HG02642 (cell line): ENCODE measurements around the gene SNRPB.
A peak's percentile ranks its signal among the peaks of the same experiment; 100 is the strongest.
"Not testable (repeated sequence)": the region's sequence is repeated elsewhere in the genome, so short reads cannot be mapped to it uniquely, and the experiment has no call there.

Source experiments
- ATAC-seq: cut with Tn5 transposase; IDR thresholded peaks from one replicate; pipeline ENCODE4 v1.9.1; 2021; ENCODE audit warnings: mild to moderate bottlenecking; ENCODE audit not compliant: unreplicated experiment, poor library complexity

SNRPB gene

DNA sequence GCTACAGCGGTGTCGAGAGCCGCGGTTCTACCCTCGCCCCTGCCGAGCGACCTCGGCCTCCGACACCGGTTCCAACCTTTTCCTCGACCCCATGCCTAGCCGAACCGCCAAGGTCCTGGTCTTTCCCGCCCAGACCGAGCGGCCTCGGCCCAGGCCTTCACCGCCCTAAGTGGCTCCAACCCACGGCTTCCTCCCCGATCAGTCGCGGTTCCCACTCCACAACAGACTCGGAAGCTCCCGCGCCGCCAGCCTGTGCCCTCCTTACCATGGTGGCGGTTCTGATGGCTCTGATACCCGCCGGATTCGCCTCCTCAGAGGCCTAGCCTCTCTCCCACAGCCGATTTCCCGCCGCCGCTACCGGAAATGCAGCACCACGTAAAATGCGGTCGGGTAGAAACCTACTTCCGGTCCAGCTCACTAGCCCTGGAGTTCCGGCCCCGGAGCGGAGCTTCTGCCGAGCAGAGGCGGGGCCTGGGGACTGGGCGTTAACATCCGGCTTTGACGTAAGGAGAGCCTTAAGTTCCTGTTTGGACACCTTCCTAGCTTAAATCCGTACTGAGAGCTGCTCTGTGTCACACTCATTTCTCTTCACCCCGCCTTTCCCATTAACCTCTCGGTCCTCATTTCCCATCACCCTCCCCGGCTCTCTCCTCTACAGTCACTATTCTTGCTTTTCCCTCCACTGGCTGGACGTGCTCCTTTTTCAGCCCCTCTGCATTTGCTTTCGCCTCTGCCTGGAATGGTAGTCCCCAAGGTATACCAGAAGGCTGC is at the start of gene SNRPB:
Gene SNRPB (minus strand): TSS at position 367 of the 771 bp plus-strand sequence. CDS start 99 bp downstream, at position 268.
- ATAC-seq: peak; percentile 98

DNA sequence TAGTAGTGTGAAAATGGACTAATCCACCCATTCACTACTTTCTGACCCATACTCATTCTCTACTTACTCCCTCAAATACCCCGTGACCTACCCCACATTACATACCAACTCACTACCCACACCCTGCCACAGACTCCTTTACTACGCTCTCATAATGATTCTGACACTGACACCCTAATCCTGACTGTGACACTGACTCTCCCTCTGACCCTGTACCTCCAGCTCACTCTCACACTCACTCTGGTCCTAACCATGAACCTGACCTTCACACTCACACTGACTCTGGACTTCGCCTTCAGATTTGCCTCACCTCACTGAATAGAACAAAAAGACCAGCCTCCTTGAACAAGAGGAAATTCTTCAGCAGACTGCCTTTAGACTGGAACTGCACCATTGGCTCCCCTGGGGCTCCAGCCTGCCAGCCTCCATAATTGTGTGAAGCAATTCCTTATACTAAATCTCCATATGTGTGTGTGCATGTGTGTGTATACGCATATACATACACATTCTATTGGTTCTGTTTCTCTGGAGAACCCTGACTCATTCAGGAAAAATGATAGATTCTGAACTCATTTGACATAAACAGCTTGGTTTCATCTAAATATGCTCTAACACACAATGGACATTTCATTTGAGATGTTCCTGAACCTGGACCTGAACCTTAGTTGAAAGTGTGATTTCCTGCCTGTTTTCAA is 48.7 kb upstream of the SNRPB start:
- no peak for ATAC-seq

DNA sequence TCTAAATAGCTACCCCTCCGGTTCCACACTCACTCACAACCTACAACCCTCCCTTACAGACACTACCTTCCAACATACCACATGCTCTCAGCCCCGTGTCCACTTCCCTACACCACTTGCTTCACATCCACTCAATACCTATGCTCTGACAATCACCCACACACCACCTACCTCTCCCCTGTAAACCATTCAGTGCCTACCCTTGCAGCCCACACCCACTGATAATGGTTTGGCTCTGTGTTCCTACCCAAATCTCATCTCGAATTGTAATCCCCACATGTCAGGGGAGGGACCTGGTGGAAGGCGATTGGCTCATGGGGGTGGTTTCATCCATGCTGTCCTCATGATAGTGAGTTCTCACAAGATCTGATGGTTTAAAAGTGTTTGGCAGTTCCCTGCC is 48.0 kb upstream of the SNRPB start:
- ATAC-seq: no peak

DNA sequence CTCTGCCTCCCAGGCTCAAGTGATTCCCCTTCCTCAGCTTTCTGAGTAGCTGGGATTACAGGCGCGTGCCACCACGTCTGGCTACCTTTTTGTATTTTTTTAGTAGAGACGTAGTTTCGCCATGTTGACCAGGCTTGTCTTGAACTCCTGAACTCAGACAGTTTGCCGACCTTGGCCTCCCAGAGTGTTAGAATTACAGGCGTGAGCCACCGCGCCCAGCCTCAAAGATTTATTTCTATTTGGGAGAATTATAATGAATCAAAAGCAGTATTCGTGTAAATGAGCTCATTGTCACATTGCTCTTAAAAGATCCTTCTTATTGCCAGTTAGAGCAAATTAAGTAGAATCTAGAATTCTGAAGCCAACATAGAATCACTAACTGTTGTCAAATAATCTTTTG is 47.5 kb upstream of the SNRPB start:
- ATAC-seq: no peak

DNA sequence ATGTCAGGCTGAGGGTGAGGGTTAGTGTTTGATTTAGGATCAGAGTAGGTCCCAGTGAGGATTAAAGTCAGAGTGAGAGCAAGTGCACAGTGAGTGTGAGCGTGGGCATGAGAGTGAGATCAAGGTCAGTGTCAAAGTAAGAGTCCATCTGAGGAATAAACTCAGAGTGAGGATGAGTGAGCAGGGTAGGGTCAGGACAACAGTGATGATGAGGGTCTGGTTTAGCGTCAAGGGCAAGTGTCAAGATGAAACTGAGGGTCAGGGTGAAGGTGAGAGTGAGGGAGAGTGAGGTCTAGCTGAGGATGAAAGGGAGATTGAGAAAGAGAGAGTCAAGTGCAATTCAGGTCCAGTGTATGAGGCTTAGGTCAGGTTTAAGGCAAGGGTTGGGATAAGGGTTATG is 45.8 kb upstream of the SNRPB start:
- no peak for ATAC-seq

DNA sequence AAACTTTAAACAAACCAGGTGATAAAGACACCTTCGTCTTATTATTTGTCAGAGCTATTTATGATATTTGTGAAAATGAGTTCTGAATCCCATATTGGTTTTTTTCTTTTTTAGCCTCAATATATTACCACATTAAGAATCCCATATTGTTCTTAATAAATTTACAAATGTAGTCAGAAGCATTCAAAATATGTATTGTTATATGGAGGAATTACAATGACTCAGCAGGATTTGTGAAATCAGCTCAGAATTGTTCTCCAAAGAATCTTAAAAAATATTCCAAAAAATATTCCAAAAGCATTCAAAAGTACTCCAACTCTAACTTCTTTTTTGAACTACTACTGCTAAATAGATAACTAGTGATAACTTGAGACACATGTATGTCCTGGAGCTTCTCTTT is 44.6 kb upstream of the SNRPB start:
- no peak for ATAC-seq

DNA sequence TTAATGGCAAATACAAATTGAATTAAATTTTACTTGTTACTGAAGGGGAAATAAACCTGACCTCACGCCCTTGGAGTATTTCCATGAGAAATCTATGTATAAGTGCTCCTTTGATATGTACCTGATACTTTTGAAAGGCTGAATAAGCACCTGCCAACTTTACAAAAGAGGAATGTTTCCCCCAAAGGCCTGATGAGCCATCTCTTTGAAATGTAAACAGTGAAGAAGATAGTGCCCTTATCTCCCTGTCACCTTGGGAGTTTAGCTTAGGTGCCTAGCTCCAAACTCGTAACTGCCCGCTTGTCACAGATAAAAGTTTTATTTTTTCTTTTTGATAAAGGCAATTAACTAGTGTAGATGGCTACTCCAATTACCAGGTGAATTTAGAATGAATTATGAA is 39.2 kb upstream of the SNRPB start:
- ATAC-seq: no peak

DNA sequence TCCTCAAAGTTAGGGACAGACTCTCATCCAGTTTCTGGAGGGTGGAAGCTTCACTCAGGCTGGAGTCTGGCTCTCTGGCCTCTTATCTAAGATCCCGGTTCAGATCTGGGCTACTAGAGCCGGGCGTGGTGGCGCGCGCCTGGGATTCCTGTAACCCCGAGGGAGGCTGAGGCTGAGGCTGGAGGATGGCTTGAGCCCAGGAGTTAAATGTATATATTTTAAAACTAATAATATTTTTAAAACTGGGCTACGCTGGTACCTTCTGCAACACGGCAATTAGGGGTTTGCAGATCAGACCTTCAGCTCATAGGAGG is 38.8 kb upstream of the SNRPB start:
- no peak for ATAC-seq

DNA sequence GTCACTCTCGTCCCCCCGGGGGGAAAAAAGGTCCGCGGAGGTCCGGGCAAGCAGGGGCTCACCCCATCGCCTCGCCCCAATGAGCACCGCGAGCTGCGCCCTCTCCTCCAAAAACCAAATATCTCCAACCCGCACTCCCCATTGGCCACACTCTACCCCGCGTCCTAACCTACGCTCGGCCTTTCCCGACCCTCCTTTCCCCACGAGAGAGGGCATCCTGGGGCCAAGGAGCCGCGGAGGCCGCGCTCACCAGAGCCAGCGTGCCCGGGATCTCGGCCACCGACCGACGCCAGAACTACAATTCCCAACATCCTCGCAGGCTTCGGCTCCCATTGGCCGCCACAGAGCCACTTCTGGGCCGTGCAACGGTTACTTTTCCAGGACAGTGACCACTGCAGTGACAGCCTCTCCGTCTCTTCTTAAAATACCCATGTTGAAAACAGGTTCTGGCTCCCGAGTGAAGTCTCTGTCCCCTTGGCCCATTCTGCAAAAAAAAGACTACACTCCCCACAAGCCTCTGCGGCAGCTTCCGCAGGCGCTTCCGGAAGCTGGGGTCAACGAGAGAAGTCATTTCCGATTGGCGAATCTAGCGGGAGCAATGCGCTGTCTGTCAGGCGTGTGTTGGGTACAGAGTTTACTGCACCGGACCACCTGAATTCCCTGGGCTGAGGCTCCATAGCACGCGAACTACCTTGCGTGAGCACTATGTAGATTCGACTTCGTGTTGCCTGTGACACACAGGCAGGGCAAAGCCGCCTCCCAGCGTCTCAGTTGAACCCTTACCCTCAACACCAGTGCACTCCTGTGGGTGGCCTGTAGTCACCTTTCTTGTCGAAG is 38.3 kb upstream of the SNRPB start, which contains the start of gene ZNF343:
Gene ZNF343 (minus strand): TSS at position 285 of the 837 bp plus-strand sequence. CDS start 15,020 bp downstream, outside the sequence.
- ATAC-seq: peak; percentile 95

DNA sequence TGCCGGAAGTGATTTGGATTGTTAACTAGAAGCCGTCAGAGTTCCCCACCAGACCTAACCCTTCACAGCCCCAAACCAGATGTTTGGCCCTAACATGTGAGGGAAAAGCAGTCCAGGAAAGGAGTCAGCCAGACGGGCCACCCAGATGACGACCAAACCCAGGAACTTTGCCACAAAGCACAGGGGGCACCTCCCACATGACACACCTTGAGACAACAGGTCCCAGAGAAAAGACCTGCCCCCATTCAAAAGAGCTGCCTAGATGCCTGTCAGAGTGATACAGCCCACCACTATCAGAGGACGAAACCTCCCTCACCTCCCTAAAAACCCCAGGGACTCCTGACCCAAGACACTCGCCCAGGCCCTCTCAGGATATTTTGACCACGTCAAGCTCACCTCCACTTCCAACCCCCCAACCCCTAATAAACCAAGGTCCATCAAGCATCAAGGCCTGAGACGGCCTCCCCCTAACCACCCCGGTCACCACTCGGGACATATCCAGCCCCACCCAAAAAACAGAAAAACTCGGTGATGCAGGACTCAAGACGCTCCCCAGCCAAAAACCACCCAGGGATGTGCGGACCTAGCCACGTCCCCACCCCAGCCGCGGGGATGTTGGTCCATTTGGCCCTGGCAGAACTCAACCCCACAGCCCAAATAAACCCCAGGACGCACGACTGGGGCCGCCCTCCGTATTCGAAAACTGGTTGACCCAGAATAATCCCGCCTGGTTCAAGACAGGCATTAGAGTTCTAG is 37.5 kb upstream of the SNRPB start:
- ATAC-seq: peak; percentile 3

DNA sequence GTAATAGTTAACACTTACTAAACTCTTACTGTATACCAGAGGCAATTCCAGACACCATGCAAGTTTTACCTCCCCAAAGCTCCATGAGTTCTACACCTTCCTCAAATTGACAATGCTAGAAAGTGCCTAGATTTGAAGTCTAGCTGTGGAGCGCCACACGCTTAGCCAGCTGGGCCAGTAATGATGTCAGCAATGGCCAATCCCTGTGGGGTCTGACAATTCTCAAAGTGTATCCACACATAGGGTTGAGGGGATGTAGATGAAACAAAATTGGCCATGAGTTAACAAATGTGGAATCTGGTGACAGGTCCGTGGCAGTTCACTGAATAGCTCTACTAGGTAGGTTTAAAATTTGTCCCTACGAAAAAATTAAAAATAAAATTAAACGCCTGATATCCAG is 36.9 kb upstream of the SNRPB start:
- no peak for ATAC-seq

DNA sequence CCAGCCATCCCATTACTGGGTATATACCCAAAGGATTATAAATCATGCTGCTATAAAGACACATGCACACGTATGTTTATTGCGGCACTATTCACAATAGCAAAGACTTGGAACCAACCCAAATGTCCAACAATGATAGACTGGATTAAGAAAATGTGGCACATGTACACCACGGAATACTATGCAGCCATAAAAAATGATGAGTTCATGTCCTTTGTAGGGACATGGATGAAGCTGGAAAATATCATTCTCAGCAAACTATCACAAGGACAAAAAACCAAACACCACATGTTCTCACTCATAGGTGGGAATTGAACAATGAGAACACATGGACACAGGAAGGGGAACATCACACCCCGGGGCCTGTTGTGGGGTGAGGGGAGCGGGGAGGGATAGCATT is 35.8 kb upstream of the SNRPB start:
- ATAC-seq: not testable (repeated sequence)

DNA sequence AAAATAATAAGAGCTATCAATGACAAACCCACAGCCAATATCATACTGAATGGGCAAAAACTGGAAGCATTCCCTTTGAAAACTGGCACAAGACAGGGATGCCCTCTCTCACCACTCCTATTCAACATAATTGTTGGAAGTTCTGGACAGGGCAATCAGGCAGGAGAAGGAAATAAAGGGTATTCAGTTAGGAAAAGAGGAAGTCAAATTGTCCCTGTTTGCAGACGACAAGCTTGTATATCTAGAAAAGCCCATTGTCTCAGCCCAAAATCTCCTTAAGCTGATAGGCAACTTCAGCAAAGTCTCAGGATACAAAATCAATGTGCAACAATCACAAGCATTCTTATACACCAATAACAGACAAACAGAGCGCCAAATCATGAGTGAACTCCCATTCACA is 34.2 kb upstream of the SNRPB start:
- ATAC-seq: not testable (repeated sequence)

DNA sequence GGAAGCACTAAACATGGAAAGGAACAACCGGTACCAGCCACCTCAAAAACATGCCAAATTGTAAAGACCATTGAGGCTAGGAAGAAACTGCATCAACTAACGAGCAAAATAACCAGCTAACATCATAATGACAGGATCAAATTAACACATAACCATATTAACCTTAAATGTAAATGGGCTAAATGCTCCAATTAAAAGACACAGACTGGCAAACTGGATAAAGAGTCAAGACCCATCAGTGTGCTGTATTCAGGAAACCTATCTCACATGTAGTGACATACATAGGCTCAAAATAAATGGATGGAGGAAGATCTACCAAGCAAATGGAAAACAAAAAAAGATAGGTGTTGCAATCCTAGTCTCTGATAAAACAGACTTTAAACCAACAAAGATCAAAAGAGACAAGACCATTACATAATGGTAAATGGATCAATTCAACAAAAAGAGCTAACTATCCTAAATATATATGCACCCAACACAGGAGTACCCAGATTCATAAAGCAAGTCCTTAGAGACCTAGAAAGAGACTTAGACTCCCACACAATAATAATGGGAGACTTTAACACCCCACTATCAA is 32.3 kb upstream of the SNRPB start:
- ATAC-seq: not testable (repeated sequence)

DNA sequence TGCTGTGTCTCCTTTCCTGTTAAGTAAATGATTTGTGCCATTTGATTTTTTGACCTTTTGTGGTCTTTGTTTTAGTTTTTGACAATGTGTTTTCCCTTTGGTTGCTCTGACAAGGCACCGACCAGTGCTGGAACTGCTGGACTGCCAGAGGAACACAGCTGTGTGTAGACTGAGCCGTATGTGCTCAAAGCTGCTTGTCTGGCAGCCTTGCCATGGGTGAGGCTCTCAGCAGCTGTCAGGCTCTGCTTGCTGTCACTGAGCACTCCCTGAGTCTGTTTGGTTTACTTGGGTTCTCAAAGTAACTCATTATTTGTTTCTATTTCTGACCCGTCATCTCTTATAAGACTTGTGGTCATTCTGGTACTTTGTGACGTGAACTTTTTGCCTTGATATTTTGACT is 15.1 kb upstream of the SNRPB start:
- ATAC-seq: no peak

DNA sequence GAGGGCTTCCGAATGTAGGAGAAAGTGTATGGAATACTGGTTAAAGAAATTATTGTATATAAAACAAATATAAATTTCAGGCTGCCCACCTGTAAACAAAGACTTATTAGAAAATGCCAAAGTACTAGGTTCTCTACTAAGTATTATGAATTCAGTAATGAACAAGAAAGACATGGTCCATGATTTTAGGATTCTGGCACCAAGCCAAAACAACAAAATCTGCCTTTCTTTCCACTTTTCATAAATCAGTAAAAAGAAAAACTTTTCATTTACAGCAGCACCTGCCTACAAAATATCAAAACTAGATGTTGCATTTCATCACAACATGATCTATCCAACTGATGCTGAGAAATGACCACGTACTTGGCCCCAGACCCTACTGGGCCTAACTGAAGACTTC is 14.5 kb upstream of the SNRPB start:
- no peak for ATAC-seq

DNA sequence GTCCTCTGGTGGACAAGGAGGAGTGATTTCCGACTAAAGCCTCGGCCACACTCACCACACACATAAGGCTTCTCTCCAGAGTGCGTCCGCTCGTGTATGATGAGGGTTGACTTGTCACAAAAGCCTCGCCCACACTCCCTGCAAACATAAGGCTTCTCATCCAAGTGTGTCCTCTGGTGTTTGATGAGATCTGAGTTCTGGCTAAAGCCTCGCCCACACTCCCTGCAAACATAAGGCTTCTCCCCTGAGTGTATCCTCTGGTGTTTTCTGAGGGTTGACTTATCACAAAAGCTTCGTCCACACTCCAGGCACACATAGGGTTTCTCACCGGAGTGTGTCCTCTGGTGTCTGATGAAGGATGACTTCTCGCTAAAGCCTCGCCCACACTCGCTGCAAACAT is 12.9 kb upstream of the SNRPB start:
- ATAC-seq: no peak

DNA sequence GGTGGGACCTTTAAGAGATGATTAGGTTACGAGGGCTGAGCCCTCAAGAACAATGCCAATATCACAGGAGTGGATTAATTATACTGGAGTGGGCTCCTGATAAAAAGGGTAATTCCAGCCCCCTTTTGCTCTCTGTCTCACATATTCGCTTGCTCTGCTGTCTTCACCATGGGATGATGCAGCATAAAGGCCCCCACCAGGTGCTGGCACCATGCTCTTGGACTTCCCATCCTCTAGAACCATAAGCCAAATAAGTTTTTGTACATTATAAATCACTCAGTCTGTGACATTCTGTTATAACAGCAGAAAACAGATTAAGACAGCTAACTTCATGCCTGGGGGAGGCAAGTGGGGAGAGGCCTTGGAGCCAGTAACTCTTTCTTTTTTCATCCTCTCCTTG is 9.8 kb upstream of the SNRPB start:
- ATAC-seq: no peak

DNA sequence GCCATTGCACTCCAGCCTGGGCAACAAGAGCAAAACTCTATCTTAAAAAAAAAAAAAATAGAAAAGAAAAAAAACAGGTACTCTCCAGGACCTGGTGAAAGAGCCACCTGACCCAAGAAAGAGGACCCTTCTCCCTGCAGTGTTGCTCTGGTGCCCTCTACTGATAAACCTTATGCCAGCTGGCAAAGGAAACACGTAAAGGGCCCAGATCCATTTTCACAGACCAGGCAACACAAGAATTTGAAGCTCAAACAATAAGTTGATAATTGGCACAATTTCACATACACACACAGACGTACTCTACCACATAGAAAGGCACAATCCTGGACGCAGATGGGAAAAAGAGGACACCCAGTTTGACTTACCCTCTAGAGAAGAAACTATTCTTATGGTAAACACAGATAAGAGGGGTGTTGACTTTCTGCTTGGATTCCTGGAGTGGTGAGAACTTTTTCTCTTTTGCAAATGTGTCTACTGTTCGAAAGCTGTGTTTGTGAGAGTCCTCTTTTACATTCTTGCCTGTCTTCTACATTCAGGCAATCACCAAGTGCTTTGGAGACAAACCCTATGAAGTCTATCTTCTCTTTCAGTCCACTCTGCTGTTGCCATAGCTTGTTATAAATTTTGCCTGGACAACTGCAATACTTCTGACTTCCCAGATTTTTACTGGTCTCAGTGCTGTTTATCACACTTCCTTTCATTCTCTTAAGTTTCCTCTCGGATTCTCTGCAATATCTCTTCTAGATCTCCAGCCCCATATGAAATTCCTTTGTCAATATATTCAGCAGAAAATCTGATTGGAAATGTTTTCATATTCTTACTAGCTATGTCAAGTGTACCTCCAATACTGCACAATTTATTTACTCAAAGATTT is 6.4 kb upstream of the SNRPB start:
- ATAC-seq: no peak
